Omental fat pad (tissue), 4 donors: ENCODE data around the gene DDX46. TPM values are rescaled to one million over a fixed set of nuclear protein-coding genes. Genes with fewer than 3 reads are reported as not detected.

ENCODE experiments used
- ATAC-seq: fragments of 150-250 bp; one replicate; pipeline ENCODE4 v1.9.1; 2016; ENCODE audit warnings: mild to moderate bottlenecking, moderate library complexity; ENCODE audit not compliant: low FRiP score
- DNase-seq: peaks from one replicate; pipeline ENCODE4 v3.0.0-alpha.2; 2019; ENCODE audit warnings: low spot score
- CTCF ChIP-seq, 3 donors: fragments of 450-650 bp; IDR thresholded peaks; one replicate each; pipeline ENCODE4 v1.5.1; 2016 to 2017; ENCODE audit warnings: antibody characterized with exemption in 3 of 3, mild to moderate bottlenecking in 3 of 3, moderate library complexity in 2 of 3
- total RNA-seq, 4 donors: library from RNA; depleted of rRNA; stranded (reverse); fragments of >200 nt; gene quantifications; one replicate each; pipeline ENCODE4 v1.1.0, GENCODE V29; 2016

DDX46 gene
- total RNA-seq, 4 donors from 2014 or later: 29.4 to 48.5 (median 39.3) TPM

- no peak for TF ChIP-seq CTCF (IDR thresholded peaks at IDR 0.05)
- DNase-seq (no peak), ATAC-seq (no peak)
Observed at GRCh38 chr5:134864707-134865106, 106.1 kb downstream of the DDX46 start.

GRCh38 chr5:134873494-134873893 lies 114.9 kb downstream of the DDX46 start:
- ATAC-seq (no peak), DNase-seq (no peak)
- TF ChIP-seq CTCF (IDR thresholded peaks at IDR 0.05): no peak

- no peak for TF ChIP-seq CTCF (IDR thresholded peaks at IDR 0.05)
- ATAC-seq (peak; percentile 91), DNase-seq (peak; percentile 44)
Observed at GRCh38 chr5:134873987-134874830, 115.6 kb downstream of the DDX46 start, which contains the start of gene TXNDC15. TSS of gene TXNDC15 (plus strand) at chr5:134874371. CDS start at chr5:134874428, 57 bp downstream.

- ATAC-seq (peak; percentile 86), DNase-seq (peak; percentile 35)
- TF ChIP-seq CTCF (IDR thresholded peaks at IDR 0.05): no peak
Observed at GRCh38 chr5:134874831-134875655, 116.5 kb downstream of the DDX46 start.

GRCh38 chr5:134877159-134877558 lies 118.6 kb downstream of the DDX46 start:
- no peak for ATAC-seq
- DNase-seq: no peak
- TF ChIP-seq CTCF (IDR thresholded peaks at IDR 0.05): no peak

GRCh38 chr5:134878403-134878802 lies 119.8 kb downstream of the DDX46 start:
- no peak for TF ChIP-seq CTCF (IDR thresholded peaks at IDR 0.05)
- DNase-seq (no peak), ATAC-seq (no peak)
